GM18868 (cell line): ENCODE data around the gene DENND2A.
"Not testable (repeated sequence)": the region's sequence is repeated elsewhere in the genome, so short reads cannot be mapped to it uniquely, and the experiment has no call there.

Source experiments
- ATAC-seq: cut with Tn5 transposase; IDR thresholded peaks from one replicate; pipeline ENCODE4 v1.9.1; 2021; ENCODE audit warnings: mild to moderate bottlenecking, moderate library complexity; ENCODE audit not compliant: unreplicated experiment

DENND2A gene

GRCh38 chr7:140640727-140641523, at the start of gene DENND2A:
Gene DENND2A, minus strand, starts transcription at chr7:140640813. Its CDS starts 38,416 bp downstream, at chr7:140602397.
- no peak for ATAC-seq

GRCh38 chr7:140689199-140690152, 48.9 kb upstream of the DENND2A start:
- ATAC-seq, result no peak

- ATAC-seq, result no peak
Observed at GRCh38 chr7:140688341-140688740, 47.7 kb upstream of the DENND2A start.

- ATAC-seq, result no peak
Observed at GRCh38 chr7:140686921-140687320, 46.3 kb upstream of the DENND2A start.

GRCh38 chr7:140685407-140686087, 44.9 kb upstream of the DENND2A start:
- ATAC-seq, result no peak

- no peak for ATAC-seq
Observed at GRCh38 chr7:140684066-140684950, 43.7 kb upstream of the DENND2A start.

GRCh38 chr7:140683657-140684056, 43.0 kb upstream of the DENND2A start:
- no peak for ATAC-seq

- no peak for ATAC-seq
Observed at GRCh38 chr7:140681766-140682165, 41.2 kb upstream of the DENND2A start.

GRCh38 chr7:140680886-140681285, 40.3 kb upstream of the DENND2A start:
- ATAC-seq, result no peak

GRCh38 chr7:140679186-140679585, 38.6 kb upstream of the DENND2A start:
- no peak for ATAC-seq

- ATAC-seq, result no peak
Observed at GRCh38 chr7:140678816-140679130, 38.2 kb upstream of the DENND2A start.

- ATAC-seq, result no peak
Observed at GRCh38 chr7:140678081-140678815, 37.6 kb upstream of the DENND2A start.

- no peak for ATAC-seq
Observed at GRCh38 chr7:140677496-140677895, 36.9 kb upstream of the DENND2A start.

GRCh38 chr7:140676956-140677355, 36.3 kb upstream of the DENND2A start:
- ATAC-seq, result not testable (repeated sequence)

GRCh38 chr7:140676306-140676705, 35.7 kb upstream of the DENND2A start:
- peak; percentile 65 for ATAC-seq

- ATAC-seq, result no peak
Observed at GRCh38 chr7:140675726-140676125, 35.1 kb upstream of the DENND2A start.

GRCh38 chr7:140674899-140675701, 34.5 kb upstream of the DENND2A start:
- no peak for ATAC-seq

- peak; percentile 23 for ATAC-seq
Observed at GRCh38 chr7:140674356-140674800, 33.8 kb upstream of the DENND2A start.

- ATAC-seq, result no peak
Observed at GRCh38 chr7:140673774-140674155, 33.2 kb upstream of the DENND2A start.
